Purkinje cell (primary cell): ENCODE measurements around the gene ATP13A4. TPM values are rescaled to one million over a fixed set of nuclear protein-coding genes. Genes with fewer than 3 reads are reported as not detected.

Source experiments
- polyA plus RNA-seq: library from polyadenylated mRNA; unstranded; fragments of >200 nt; fragmentation: Nextera tagmentation; gene quantifications from 2 replicates; pipeline ENCODE4 v1.2.1, GENCODE V29; 2014

The ATP13A4 gene, protein sequence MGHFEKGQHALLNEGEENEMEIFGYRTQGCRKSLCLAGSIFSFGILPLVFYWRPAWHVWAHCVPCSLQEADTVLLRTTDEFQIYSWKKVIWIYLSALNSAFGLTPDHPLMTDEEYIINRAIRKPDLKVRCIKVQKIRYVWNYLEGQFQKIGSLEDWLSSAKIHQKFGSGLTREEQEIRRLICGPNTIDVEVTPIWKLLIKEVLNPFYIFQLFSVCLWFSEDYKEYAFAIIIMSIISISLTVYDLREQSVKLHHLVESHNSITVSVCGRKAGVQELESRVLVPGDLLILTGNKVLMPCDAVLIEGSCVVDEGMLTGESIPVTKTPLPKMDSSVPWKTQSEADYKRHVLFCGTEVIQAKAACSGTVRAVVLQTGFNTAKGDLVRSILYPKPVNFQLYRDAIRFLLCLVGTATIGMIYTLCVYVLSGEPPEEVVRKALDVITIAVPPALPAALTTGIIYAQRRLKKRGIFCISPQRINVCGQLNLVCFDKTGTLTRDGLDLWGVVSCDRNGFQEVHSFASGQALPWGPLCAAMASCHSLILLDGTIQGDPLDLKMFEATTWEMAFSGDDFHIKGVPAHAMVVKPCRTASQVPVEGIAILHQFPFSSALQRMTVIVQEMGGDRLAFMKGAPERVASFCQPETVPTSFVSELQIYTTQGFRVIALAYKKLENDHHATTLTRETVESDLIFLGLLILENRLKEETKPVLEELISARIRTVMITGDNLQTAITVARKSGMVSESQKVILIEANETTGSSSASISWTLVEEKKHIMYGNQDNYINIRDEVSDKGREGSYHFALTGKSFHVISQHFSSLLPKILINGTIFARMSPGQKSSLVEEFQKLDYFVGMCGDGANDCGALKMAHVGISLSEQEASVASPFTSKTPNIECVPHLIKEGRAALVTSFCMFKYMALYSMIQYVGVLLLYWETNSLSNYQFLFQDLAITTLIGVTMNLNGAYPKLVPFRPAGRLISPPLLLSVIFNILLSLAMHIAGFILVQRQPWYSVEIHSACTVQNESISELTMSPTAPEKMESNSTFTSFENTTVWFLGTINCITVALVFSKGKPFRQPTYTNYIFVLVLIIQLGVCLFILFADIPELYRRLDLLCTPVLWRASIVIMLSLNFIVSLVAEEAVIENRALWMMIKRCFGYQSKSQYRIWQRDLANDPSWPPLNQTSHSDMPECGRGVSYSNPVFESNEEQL
- polyA plus RNA-seq = 1.9 TPM in 2 replicates

GRCh38 chr3:193554811-193555210 is at the start of gene ATP13A4:
TSS of gene ATP13A4 (minus strand) at chr3:193554895. CDS start at chr3:193554799, 96 bp downstream.

DNA sequence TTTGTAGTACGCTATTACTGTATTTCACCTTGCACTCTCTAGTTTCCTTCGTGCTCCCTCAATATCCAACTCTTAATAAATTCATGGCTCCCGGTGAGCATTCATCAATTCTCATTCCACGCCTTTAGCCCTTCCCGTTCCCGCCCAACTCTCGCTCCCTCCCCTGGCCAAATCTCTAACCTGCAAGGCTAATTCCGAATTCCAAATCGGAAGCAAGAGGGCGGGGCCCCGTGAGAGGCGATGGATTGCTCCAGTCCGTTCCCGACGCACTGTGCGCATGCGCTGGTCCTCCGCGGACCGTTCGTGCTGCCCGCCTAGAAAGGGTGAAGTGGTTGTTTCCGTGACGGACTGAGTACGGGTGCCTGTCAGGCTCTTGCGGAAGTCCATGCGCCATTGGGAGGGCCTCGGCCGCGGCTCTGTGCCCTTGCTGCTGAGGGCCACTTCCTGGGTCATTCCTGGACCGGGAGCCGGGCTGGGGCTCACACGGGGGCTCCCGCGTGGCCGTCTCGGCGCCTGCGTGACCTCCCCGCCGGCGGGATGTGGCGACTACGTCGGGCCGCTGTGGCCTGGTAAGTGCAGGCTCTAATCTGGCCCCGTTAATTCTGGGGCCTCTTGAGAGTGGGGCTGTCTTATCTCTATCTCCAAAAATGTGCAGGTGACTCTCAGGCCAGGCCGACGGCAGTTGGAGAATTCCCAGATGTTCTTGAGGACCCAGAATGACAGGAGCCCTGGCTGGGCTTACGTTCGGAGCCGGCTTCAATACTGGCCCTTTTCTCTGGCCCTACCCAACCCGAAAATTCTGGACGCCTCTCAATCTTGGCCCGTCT is 38.4 kb upstream of the ATP13A4 start, which contains the start of gene OPA1:
TSS of gene OPA1 (plus strand) at position 368 of the 827 bp plus-strand sequence. CDS start at position 538, 170 bp downstream.

GRCh38 chr3:193378706-193379105 is 176.0 kb downstream of the ATP13A4 start, which contains the start of gene ATP13A5:
TSS of gene ATP13A5 (minus strand) at chr3:193378753. CDS start at chr3:193378725, 28 bp downstream.

Other genes with a start within 250 kb of the ATP13A4 start
- gene ATP13A5, start 176.1 kb downstream of the ATP13A4 start, polyA plus RNA-seq = not detected in 2 replicates
- 79.9 and 82.0 TPM in 2 replicates for gene OPA1, start 38.3 kb upstream of the ATP13A4 start, polyA plus RNA-seq